H1 (cell line): ENCODE measurements around the gene TTC31. TPM values are rescaled to one million over a fixed set of nuclear protein-coding genes. Genes with fewer than 3 reads are reported as not detected.
A peak's percentile ranks its signal among the peaks of the same experiment; 100 is the strongest.

ENCODE experiments used
- ASH2L ChIP-seq: fragments of 200-600, 300-600 bp; sonication (generic); IDR thresholded peaks from one replicate; pipeline ENCODE4 v1.7.1; 2017; ENCODE audit warnings: low read length
- CBX8 ChIP-seq: fragments of 300-800, 300-1000 bp; sonication (generic); IDR thresholded peaks from 2 replicates; pipeline ENCODE4 v1.7.1; 2016; ENCODE audit warnings: low read depth, low read length, borderline replicate concordance
- CEBPB ChIP-seq: IDR thresholded peaks from 2 replicates; pipeline ENCODE4 v1.6.1; 2012; ENCODE audit warnings: low read depth, low read length
- CREB1 ChIP-seq: IDR thresholded peaks from 2 replicates; pipeline ENCODE4 v1.6.1; 2012; ENCODE audit warnings: inconsistent platforms
- EGR1 ChIP-seq: IDR thresholded peaks from 2 replicates; pipeline ENCODE4 v1.6.1; 2011; ENCODE audit warnings: low read depth, low read length, borderline replicate concordance
- EP300 ChIP-seq, 2 experiments: IDR thresholded peaks; 1 replicate in 1 of 2; 2 replicates in 1 of 2; pipeline ENCODE4 v1.6.1; 2011 to 2012; ENCODE audit warnings: low read depth in 2 of 2, low read length in 2 of 2, mild to moderate bottlenecking in 2 of 2, borderline replicate concordance in 1 of 2, inconsistent platforms in 1 of 2, moderate library complexity in 1 of 2
- HDAC2 ChIP-seq, 2 experiments: fragments of 300-600 bp in 1 of 2; sonication (generic) in 1 of 2; IDR thresholded peaks; 2 replicates each; pipeline ENCODE4 v1.6.1; 2011 to 2012; ENCODE audit warnings: low read depth in 2 of 2, low read length in 2 of 2, mild to moderate bottlenecking in 2 of 2, moderate library complexity in 2 of 2, borderline replicate concordance in 1 of 2, inconsistent platforms in 1 of 2
- HDAC6 ChIP-seq: IDR thresholded peaks from one replicate; pipeline ENCODE4 v1.7.1; 2012; ENCODE audit warnings: low read depth, mild to moderate bottlenecking, inconsistent platforms, low read length, moderate library complexity
- JUND ChIP-seq: IDR thresholded peaks from 2 replicates; pipeline ENCODE4 v1.6.1; 2011; ENCODE audit warnings: mild to moderate bottlenecking, improper control_type of control experiment, low read length
- KDM1A ChIP-seq: fragments of 200-600, 300-600 bp; sonication (generic); IDR thresholded peaks from 2 replicates; pipeline ENCODE4 v1.7.1; 2016; ENCODE audit warnings: mild to moderate bottlenecking, low read length, borderline replicate concordance
- KDM5A ChIP-seq: fragments of 200-600 bp; IDR thresholded peaks from 2 replicates; pipeline ENCODE4 v1.7.1; 2012; ENCODE audit warnings: mild to moderate bottlenecking, low read length, inconsistent platforms, mixed read lengths
- MAFK ChIP-seq: IDR thresholded peaks from 2 replicates; pipeline ENCODE4 v1.6.1; 2012; ENCODE audit warnings: low read depth, mild to moderate bottlenecking, improper control_type of control experiment, low read length
- POLR2A ChIP-seq, 2 experiments: IDR thresholded peaks; 1 replicate in 1 of 2; 2 replicates in 1 of 2; pipeline ENCODE4 v1.6.1; 2011; ENCODE audit warnings: low read depth in 2 of 2, low read length in 2 of 2, mild to moderate bottlenecking in 2 of 2; ENCODE audit errors: control extremely low read depth in 1 of 2
- POLR2AphosphoS5 ChIP-seq: IDR thresholded peaks from 2 replicates; pipeline ENCODE4 v1.6.1; 2011; ENCODE audit warnings: low read depth, low read length
- RBBP5 ChIP-seq: IDR thresholded peaks from 2 replicates; pipeline ENCODE4 v1.7.1; 2012; ENCODE audit warnings: low read depth, mild to moderate bottlenecking, inconsistent platforms, low read length, moderate library complexity, borderline replicate concordance
- RNF2 ChIP-seq: fragments of 200-900, 300-1000 bp; sonication (generic); IDR thresholded peaks from 2 replicates; pipeline ENCODE4 v1.7.1; 2016; ENCODE audit warnings: borderline replicate concordance, low read depth, mild to moderate bottlenecking, antibody characterized with exemption, low read length; ENCODE audit not compliant: poor library complexity, severe bottlenecking; ENCODE audit errors: missing control alignments
- SIN3A ChIP-seq, 2 experiments: IDR thresholded peaks in 1 of 2; conservative IDR thresholded peaks in 1 of 2; 2 replicates each; pipeline ENCODE4 v1.6.1; 2011 to 2012; ENCODE audit warnings: low read length in 2 of 2, improper control_type of control experiment in 1 of 2, low read depth in 1 of 2, mild to moderate bottlenecking in 1 of 2
- SRF ChIP-seq: IDR thresholded peaks from 2 replicates; pipeline ENCODE4 v1.6.1; 2011; ENCODE audit warnings: mild to moderate bottlenecking, low read depth, low read length, moderate library complexity
- TEAD4 ChIP-seq: IDR thresholded peaks from 2 replicates; pipeline ENCODE4 v1.6.1; 2012; ENCODE audit warnings: low read depth, low read length, inconsistent platforms, mixed read lengths
- ZNF274 ChIP-seq: IDR thresholded peaks from 2 replicates; pipeline ENCODE4 v1.7.0; 2012; ENCODE audit warnings: low read length, borderline replicate concordance; ENCODE audit errors: extremely low read depth
- polyA plus RNA-seq, 7 experiments: library from polyadenylated mRNA; depleted of rRNA in 3 of 7; stranded (reverse) in 5 of 7; unstranded in 2 of 7; fragments of >200 nt in 5 of 7; fragments of 200-250 nt in 2 of 7; gene quantifications; 1 replicate in 5 of 7; 2 replicates in 1 of 7; 4 replicates in 1 of 7; pipeline versions ENCODE4 v1.2.1 to v1.2.3, GENCODE V29; 2011 to 2013; ENCODE audit warnings: missing spikeins in 2 of 7, mixed read lengths in 2 of 7
- total RNA-seq: library from RNA; stranded (reverse); fragmentation: NEBNext Ultra II Directional; extraction: Animal tissue kit (Norgen Biotek cat#: 25700); gene quantifications from 2 replicates; pipeline ENCODE4 v1.2.1, GENCODE V29; 2021
- TF ChIP-seq, protein P1 (sequence below): IDR thresholded peaks from 2 replicates; pipeline ENCODE4 v1.6.1; 2012; ENCODE audit warnings: inconsistent platforms

TTC31 gene
- total and polyA plus RNA-seq, 2 of the 8 experiments (the other 6 are each of a cell fraction or from before 2014, with no cell fraction given), result 28.8 to 29.9 TPM

- TF ChIP-seq SIN3A (conservative IDR thresholded peaks at IDR 0.05 in 1 of 2, IDR thresholded peaks at IDR 0.05 in 1 of 2; ENCODE audit: low read depth in 1 of 2, low read length in 2 of 2) (peak in 1 of 2 experiments; percentile 96; a peak in 3 of 4 replicates), MAFK (no peak), POLR2AphosphoS5 (peak; percentile 94), POLR2A (IDR thresholded peaks at IDR 0.05; ENCODE audit: control extremely low read depth in 1 of 2, low read depth in 2 of 2, low read length in 2 of 2) (peak; percentile 80 to 95), KDM5A (peak; percentile 79), JUND (no peak), CREB1 (peak; percentile 78), EGR1 (no peak), CEBPB (peak; percentile 34; the same call in 1 of the 2 replicates), ASH2L (peak; percentile 83), RBBP5 (peak; percentile 57; the same call in 1 of the 2 replicates), TEAD4 (peak; percentile 13; the same call in 1 of the 2 replicates), ZNF274 (no peak), KDM1A (no peak), SRF (no peak), RNF2 (no peak), HDAC2 (IDR thresholded peaks at IDR 0.05; ENCODE audit: borderline replicate concordance in 1 of 2, low read depth in 2 of 2, low read length in 2 of 2) (peak in 1 of 2 experiments; percentile 94; a peak in 2 of 4 replicates), HDAC6 (no peak), CBX8 (no peak), EP300 (IDR thresholded peaks at IDR 0.05; ENCODE audit: borderline replicate concordance in 1 of 2, low read depth in 2 of 2, low read length in 2 of 2) (0 out of 3 replicates have a peak, but pooled peaks of 1 of the 2 experiments have one; percentile 46)
- TF ChIP-seq, protein P1, sequence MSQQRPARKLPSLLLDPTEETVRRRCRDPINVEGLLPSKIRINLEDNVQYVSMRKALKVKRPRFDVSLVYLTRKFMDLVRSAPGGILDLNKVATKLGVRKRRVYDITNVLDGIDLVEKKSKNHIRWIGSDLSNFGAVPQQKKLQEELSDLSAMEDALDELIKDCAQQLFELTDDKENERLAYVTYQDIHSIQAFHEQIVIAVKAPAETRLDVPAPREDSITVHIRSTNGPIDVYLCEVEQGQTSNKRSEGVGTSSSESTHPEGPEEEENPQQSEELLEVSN, result 0 out of 2 replicates have a peak, but pooled peaks have one; percentile 48
Measured at GRCh38 chr2:74472086-74472944, 10.6 kb upstream of the TTC31 start, which contains the start of gene MRPL53 (continued).
